HCT116 (cell line): ENCODE measurements around the gene NF1. TPM values are rescaled to one million over a fixed set of nuclear protein-coding genes. Genes with fewer than 3 reads are reported as not detected.

Experiments
- ATAC-seq: fragments of 200-7000 bp; cut with Tn5 transposase; 2 replicates; pipeline ENCODE4 v1.9.1; 2020; ENCODE audit warnings: mild to moderate bottlenecking, moderate library complexity
- BruUV-seq: library from RNA; stranded (reverse); fragments of 400-500 nt; replicated peaks from 2 replicates; lab custom pipeline; 2021; lab: Mats Ljungman, UMichigan
- CTCF ChIA-PET: fragments of 300-600 bp; sonication (Branson Sonifier 250); formaldehyde crosslinking; loops from one replicate; lab custom pipeline; 2021; ENCODE audit warnings: antibody characterized with exemption; lab: Charles Lee
- POLR2A ChIA-PET: fragments of 300-600, 350-600 bp; sonication (Branson Sonifier 250); formaldehyde crosslinking; loops from one replicate; lab custom pipeline; 2021; ENCODE audit warnings: antibody characterized with exemption; lab: Charles Lee
- RAD21 ChIA-PET, 2 experiments: fragments of 300-600 bp; sonication (Branson Sonifier 250); formaldehyde crosslinking; loops; one replicate each; lab custom pipeline; 2023; ENCODE audit warnings: low total read pairs in 2 of 2; ENCODE audit not compliant: uncharacterized antibody in 2 of 2, unreplicated experiment in 2 of 2, low non-redundant PET in 1 of 2; lab: Charles Lee
- DNase-seq: peaks from one replicate; pipeline ENCODE4 v3.0.0-alpha.2; 2010; ENCODE audit warnings: low read depth, low spot score
- H2AFZ ChIP-seq: fragments of 200-600 bp; shearing (Covaris generic), sonication (generic); 2 replicates; pipeline ENCODE4 v1.6.1; 2017; ENCODE audit warnings: low read depth, mixed run types, mixed read lengths, antibody characterized with exemption, low read length; ENCODE audit not compliant: poor library complexity, severe bottlenecking
- H3K27ac ChIP-seq: 2 replicates; pipeline ENCODE4 v1.5.1; 2012; ENCODE audit warnings: low read depth, low read length
- H3K27me3 ChIP-seq: fragments of 200-600 bp; sonication (generic); 2 replicates; pipeline ENCODE4 v1.6.1; 2016; ENCODE audit warnings: mixed run types, low read length, mixed read lengths; ENCODE audit not compliant: insufficient read depth
- H3K36me3 ChIP-seq, 2 experiments: fragments of 200-500 bp in 1 of 2; fragments of 200-600 bp in 1 of 2; sonication (Bioruptor generic) in 1 of 2; sonication (generic) in 1 of 2; 2 replicates each; pipeline versions ENCODE4 v1.5.1 to v1.6.1; 2014 to 2016; ENCODE audit warnings: low read length in 2 of 2, inconsistent platforms in 1 of 2, mixed read lengths in 1 of 2, mixed run types in 1 of 2; ENCODE audit not compliant: insufficient read depth in 2 of 2, control insufficient read depth in 1 of 2
- H3K4me1 ChIP-seq, 2 experiments: fragments of 200-600 bp in 1 of 2; sonication (generic) in 1 of 2; 2 replicates each; pipeline versions ENCODE4 v1.5.1 to v1.6.1; 2012 to 2017; ENCODE audit warnings: low read length in 2 of 2, inconsistent platforms in 1 of 2, mild to moderate bottlenecking in 1 of 2, mixed read lengths in 1 of 2, mixed run types in 1 of 2, moderate library complexity in 1 of 2; ENCODE audit not compliant: insufficient read depth in 2 of 2, control insufficient read depth in 1 of 2
- H3K4me2 ChIP-seq: fragments of 200-600 bp; sonication (generic); 2 replicates; pipeline ENCODE4 v1.6.1; 2017; ENCODE audit warnings: mixed run types, low read length, mixed read lengths
- H3K4me3 ChIP-seq, 2 experiments: fragments of 200-600 bp in 1 of 2; sonication (generic) in 1 of 2; replicated peaks in 1 of 2; 2 replicates each; pipeline ENCODE4 v1.5.1; 2011 to 2016; ENCODE audit warnings: low read length in 2 of 2, control low read depth in 1 of 2, low read depth in 1 of 2, mild to moderate bottlenecking in 1 of 2, mixed read lengths in 1 of 2, mixed run types in 1 of 2
- H3K79me2 ChIP-seq: fragments of 200-600 bp; sonication (generic); 2 replicates; pipeline ENCODE4 v1.6.1; 2017; ENCODE audit warnings: mild to moderate bottlenecking, mixed run types, low read length, moderate library complexity, mixed read lengths; ENCODE audit not compliant: insufficient read depth
- H3K9ac ChIP-seq: fragments of 200-600 bp; sonication (generic); 2 replicates; pipeline ENCODE4 v1.6.1; 2016; ENCODE audit warnings: low read length, mixed read lengths
- H3K9me2 ChIP-seq: fragments of 200-600 bp; sonication (generic), shearing (Covaris generic); 2 replicates; pipeline ENCODE4 v1.6.1; 2017; ENCODE audit warnings: mixed run types, mild to moderate bottlenecking, moderate library complexity; ENCODE audit not compliant: insufficient read depth
- H3K9me3 ChIP-seq, 2 experiments: fragments of 200-500 bp in 1 of 2; fragments of 200-600 bp in 1 of 2; sonication (Bioruptor generic) in 1 of 2; sonication (generic) in 1 of 2; 2 replicates each; pipeline ENCODE4 v1.6.1; 2014 to 2017; ENCODE audit warnings: low read length in 2 of 2, mixed read lengths in 2 of 2, inconsistent platforms in 1 of 2, low read depth in 1 of 2, mild to moderate bottlenecking in 1 of 2, mixed run types in 1 of 2, moderate library complexity in 1 of 2; ENCODE audit not compliant: control insufficient read depth in 1 of 2, insufficient read depth in 1 of 2
- H4K20me1 ChIP-seq: fragments of 200-600 bp; sonication (generic), shearing (Covaris generic); 2 replicates; pipeline ENCODE4 v1.6.1; 2017; ENCODE audit warnings: mixed run types, mild to moderate bottlenecking, moderate library complexity; ENCODE audit not compliant: insufficient read depth
- CEBPB ChIP-seq: IDR thresholded peaks from 2 replicates; pipeline ENCODE4 v1.6.1; 2012; ENCODE audit warnings: low read depth
- EGR1 ChIP-seq: IDR thresholded peaks from 2 replicates; pipeline ENCODE4 v1.6.1; 2012; ENCODE audit warnings: low read depth
- ELF1 ChIP-seq: IDR thresholded peaks from 2 replicates; pipeline ENCODE4 v1.6.1; 2012; ENCODE audit warnings: low read depth, borderline replicate concordance
- EZH2 ChIP-seq: fragments of 200-600 bp; sonication (generic); IDR thresholded peaks from 2 replicates; pipeline ENCODE4 v1.6.1; 2017; ENCODE audit warnings: antibody characterized with exemption, mixed run types
- EZH2phosphoT487 ChIP-seq: fragments of 200-600 bp; IDR thresholded peaks from 2 replicates; pipeline ENCODE4 v1.6.1; 2018; ENCODE audit warnings: antibody characterized with exemption, borderline replicate concordance
- FOSL1 ChIP-seq: IDR thresholded peaks from 2 replicates; pipeline ENCODE4 v1.6.1; 2012; ENCODE audit warnings: low read depth
- JUND ChIP-seq: IDR thresholded peaks from 2 replicates; pipeline ENCODE4 v1.6.1; 2012
- POLR2A ChIP-seq: IDR thresholded peaks from 2 replicates; pipeline ENCODE4 v1.7.0; 2011; ENCODE audit warnings: borderline replicate concordance; ENCODE audit not compliant: insufficient read depth, insufficient read length; ENCODE audit errors: extremely low read depth
- POLR2AphosphoS5 ChIP-seq: IDR thresholded peaks from 2 replicates; pipeline ENCODE4 v1.6.1; 2011; ENCODE audit warnings: mild to moderate bottlenecking, low read depth, low read length, moderate library complexity
- RAD21 ChIP-seq: IDR thresholded peaks from 2 replicates; pipeline ENCODE4 v1.6.1; 2012; ENCODE audit warnings: low read depth, mild to moderate bottlenecking
- SIN3A ChIP-seq: IDR thresholded peaks from 2 replicates; pipeline ENCODE4 v1.6.1; 2012; ENCODE audit warnings: low read depth
- SRF ChIP-seq: IDR thresholded peaks from 2 replicates; pipeline ENCODE4 v1.6.1; 2012; ENCODE audit warnings: low read depth
- YY1 ChIP-seq: IDR thresholded peaks from 2 replicates; pipeline ENCODE4 v1.6.1; 2011; ENCODE audit warnings: low read length, low read depth, moderate library complexity, mild to moderate bottlenecking; ENCODE audit not compliant: insufficient replicate concordance; ENCODE audit errors: extremely low read depth
- ZFX ChIP-seq: fragments of 450-650 bp; IDR thresholded peaks from 2 replicates; pipeline ENCODE4 v1.6.1; 2017
- ZNF274 ChIP-seq: fragments of 200-500 bp; sonication (Bioruptor generic); IDR thresholded peaks from 2 replicates; pipeline ENCODE4 v1.6.1; 2014; ENCODE audit warnings: mild to moderate bottlenecking, low read depth, low read length, inconsistent platforms
- intact Hi-C: fragments of 100-400 bp; cut with micrococcal nuclease; formaldehyde crosslinking; loops from 2 replicates; pipeline ENCODE4 v1.10.0; 2022
- total RNA-seq: library from RNA; stranded (reverse); gene quantifications from one replicate; pipeline ENCODE4 v1.2.1, GENCODE V29; 2021; ENCODE audit not compliant: unreplicated experiment
- TF ChIP-seq, protein P1 (sequence below), 3 experiments: fragments of 200-600 bp in 1 of 3; sonication (generic) in 1 of 3; IDR thresholded peaks in 2 of 3; conservative IDR thresholded peaks in 1 of 3; 2 replicates each; pipeline ENCODE4 v1.5.1; 2012 to 2017; ENCODE audit warnings: low read depth in 2 of 3, low read length in 2 of 3, antibody characterized with exemption in 1 of 3, borderline replicate concordance in 1 of 3, control low read depth in 1 of 3, mild to moderate bottlenecking in 1 of 3, mixed read lengths in 1 of 3, mixed run types in 1 of 3, moderate library complexity in 1 of 3; ENCODE audit not compliant: insufficient read depth in 1 of 3
- TF ChIP-seq, protein P2 (sequence below): IDR thresholded peaks from 2 replicates; pipeline ENCODE4 v1.6.1; 2011; ENCODE audit warnings: mild to moderate bottlenecking, low read length, moderate library complexity; ENCODE audit not compliant: insufficient replicate concordance; ENCODE audit errors: extremely low read depth
- TF ChIP-seq, protein P3 (sequence below): IDR thresholded peaks from 2 replicates; pipeline ENCODE4 v1.6.1; 2012
- TF ChIP-seq, protein P4 (sequence below): IDR thresholded peaks from 2 replicates; pipeline ENCODE4 v1.6.1; 2012
- TF ChIP-seq, protein P5 (sequence below): IDR thresholded peaks from 2 replicates; pipeline ENCODE4 v1.6.1; 2012; ENCODE audit warnings: low read depth

The NF1 gene
- total RNA-seq, 1 experiment from 2014 or later, result 20.8 TPM

DNA sequence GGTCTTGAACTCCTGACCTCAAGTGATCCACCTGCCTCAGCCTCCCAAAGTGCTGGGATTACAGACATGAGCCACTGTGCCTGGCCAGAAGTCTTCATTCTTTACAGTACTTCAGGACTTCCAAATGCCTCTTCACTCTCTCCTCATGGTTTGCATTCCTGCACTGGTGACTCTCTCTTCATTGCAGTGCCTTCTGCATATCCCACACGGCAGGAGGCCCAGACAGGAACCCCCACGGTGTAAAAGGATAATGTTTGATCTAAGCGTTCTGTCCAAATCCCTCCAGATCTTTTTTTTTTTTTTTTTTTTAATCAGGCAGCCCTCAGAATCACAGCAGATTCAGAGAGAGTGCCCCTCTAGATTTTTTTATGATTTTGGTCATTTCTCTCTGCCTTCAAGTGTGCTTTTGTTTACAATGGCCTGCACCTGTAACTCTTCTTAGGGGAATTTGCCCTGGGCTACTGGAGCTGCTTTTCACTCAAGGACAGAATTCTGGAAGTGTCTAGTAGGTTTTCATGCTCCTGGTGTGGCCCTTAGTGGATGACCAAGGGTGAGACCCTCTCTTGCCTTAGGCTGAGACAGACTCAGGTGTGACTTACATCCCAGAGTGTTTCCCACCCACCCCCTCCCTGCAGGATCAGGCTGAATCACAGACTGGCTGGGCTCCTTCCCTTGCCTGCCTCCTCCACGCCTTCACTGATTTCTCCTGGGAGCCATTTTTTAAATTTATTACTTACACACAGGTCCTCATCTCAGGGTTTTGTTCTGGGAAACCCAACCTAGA, 19.8 kb upstream of the NF1 start:
- Histone ChIP-seq H3K4me1 (peaks cover 2 to 8% of the 10 kb centered on the region in 2 experiments; a peak in 1 of 4 replicates), H3K27me3 (no peaks in the 10 kb centered on the region), H2AFZ (no peak overlapping the region), H3K4me3 (no peak overlapping the region), H4K20me1 (no peaks in the 10 kb centered on the region), H3K36me3 (no peaks in the 10 kb centered on the region), H3K4me2 (no peak overlapping the region), H3K27ac (no peak overlapping the region), H3K79me2 (no peaks in the 10 kb centered on the region), H3K9me2 (no peaks in the 10 kb centered on the region), H3K9me3 (no peaks in the 10 kb centered on the region), H3K9ac (no peak overlapping the region)
- TF ChIP-seq, protein P1, sequence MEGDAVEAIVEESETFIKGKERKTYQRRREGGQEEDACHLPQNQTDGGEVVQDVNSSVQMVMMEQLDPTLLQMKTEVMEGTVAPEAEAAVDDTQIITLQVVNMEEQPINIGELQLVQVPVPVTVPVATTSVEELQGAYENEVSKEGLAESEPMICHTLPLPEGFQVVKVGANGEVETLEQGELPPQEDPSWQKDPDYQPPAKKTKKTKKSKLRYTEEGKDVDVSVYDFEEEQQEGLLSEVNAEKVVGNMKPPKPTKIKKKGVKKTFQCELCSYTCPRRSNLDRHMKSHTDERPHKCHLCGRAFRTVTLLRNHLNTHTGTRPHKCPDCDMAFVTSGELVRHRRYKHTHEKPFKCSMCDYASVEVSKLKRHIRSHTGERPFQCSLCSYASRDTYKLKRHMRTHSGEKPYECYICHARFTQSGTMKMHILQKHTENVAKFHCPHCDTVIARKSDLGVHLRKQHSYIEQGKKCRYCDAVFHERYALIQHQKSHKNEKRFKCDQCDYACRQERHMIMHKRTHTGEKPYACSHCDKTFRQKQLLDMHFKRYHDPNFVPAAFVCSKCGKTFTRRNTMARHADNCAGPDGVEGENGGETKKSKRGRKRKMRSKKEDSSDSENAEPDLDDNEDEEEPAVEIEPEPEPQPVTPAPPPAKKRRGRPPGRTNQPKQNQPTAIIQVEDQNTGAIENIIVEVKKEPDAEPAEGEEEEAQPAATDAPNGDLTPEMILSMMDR (IDR thresholded peaks at IDR 0.05 in 2 of 3, conservative IDR thresholded peaks at IDR 0.05 in 1 of 3; ENCODE audit: borderline replicate concordance in 1 of 3, insufficient read depth in 1 of 3, low read depth in 2 of 3, low read length in 2 of 3), result no peak
- TF ChIP-seq RAD21 (no peak), FOSL1 (no peak), POLR2AphosphoS5 (no peak), SRF (no peak), EZH2phosphoT487 (no peak), JUND (no peak), ZFX (no peak), EZH2 (no peak), CEBPB (no peak), EGR1 (no peak), POLR2A (no peak), ELF1 (no peak), YY1 (no peak), ZNF274 (no peak), SIN3A (no peak)
- TF ChIP-seq, protein P2, sequence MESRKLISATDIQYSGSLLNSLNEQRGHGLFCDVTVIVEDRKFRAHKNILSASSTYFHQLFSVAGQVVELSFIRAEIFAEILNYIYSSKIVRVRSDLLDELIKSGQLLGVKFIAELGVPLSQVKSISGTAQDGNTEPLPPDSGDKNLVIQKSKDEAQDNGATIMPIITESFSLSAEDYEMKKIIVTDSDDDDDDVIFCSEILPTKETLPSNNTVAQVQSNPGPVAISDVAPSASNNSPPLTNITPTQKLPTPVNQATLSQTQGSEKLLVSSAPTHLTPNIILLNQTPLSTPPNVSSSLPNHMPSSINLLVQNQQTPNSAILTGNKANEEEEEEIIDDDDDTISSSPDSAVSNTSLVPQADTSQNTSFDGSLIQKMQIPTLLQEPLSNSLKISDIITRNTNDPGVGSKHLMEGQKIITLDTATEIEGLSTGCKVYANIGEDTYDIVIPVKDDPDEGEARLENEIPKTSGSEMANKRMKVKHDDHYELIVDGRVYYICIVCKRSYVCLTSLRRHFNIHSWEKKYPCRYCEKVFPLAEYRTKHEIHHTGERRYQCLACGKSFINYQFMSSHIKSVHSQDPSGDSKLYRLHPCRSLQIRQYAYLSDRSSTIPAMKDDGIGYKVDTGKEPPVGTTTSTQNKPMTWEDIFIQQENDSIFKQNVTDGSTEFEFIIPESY, result no peak
- TF ChIP-seq, protein P3, sequence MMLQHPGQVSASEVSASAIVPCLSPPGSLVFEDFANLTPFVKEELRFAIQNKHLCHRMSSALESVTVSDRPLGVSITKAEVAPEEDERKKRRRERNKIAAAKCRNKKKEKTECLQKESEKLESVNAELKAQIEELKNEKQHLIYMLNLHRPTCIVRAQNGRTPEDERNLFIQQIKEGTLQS, result no peak
- TF ChIP-seq, protein P4, sequence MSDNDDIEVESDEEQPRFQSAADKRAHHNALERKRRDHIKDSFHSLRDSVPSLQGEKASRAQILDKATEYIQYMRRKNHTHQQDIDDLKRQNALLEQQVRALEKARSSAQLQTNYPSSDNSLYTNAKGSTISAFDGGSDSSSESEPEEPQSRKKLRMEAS, result no peak
- TF ChIP-seq, protein P5, sequence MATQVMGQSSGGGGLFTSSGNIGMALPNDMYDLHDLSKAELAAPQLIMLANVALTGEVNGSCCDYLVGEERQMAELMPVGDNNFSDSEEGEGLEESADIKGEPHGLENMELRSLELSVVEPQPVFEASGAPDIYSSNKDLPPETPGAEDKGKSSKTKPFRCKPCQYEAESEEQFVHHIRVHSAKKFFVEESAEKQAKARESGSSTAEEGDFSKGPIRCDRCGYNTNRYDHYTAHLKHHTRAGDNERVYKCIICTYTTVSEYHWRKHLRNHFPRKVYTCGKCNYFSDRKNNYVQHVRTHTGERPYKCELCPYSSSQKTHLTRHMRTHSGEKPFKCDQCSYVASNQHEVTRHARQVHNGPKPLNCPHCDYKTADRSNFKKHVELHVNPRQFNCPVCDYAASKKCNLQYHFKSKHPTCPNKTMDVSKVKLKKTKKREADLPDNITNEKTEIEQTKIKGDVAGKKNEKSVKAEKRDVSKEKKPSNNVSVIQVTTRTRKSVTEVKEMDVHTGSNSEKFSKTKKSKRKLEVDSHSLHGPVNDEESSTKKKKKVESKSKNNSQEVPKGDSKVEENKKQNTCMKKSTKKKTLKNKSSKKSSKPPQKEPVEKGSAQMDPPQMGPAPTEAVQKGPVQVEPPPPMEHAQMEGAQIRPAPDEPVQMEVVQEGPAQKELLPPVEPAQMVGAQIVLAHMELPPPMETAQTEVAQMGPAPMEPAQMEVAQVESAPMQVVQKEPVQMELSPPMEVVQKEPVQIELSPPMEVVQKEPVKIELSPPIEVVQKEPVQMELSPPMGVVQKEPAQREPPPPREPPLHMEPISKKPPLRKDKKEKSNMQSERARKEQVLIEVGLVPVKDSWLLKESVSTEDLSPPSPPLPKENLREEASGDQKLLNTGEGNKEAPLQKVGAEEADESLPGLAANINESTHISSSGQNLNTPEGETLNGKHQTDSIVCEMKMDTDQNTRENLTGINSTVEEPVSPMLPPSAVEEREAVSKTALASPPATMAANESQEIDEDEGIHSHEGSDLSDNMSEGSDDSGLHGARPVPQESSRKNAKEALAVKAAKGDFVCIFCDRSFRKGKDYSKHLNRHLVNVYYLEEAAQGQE, result no peak
- DNase-seq (no peak), ATAC-seq (peak; percentile 59)
- ChIA-PET RAD21 (no interaction called here), POLR2A (no interaction called here), CTCF (no interaction called here)
- intact Hi-C loops, result no loop called here
- no TSS peak for BruUV-seq
